Stimulated activated CD8-positive, alpha-beta memory T cell treated with anti-CD3 and anti-CD28 coated beads, Interleukin-12 subunit alpha, Interleukin-12 subunit beta, amount 100 ng/mL, for 24 hours (primary cell): ENCODE measurements around the gene IKZF2.

Source experiments
- DNase-seq: peaks from one replicate; pipeline ENCODE4 v3.0.0-alpha.2; 2020; ENCODE audit errors: extremely low read depth

Gene IKZF2

GRCh38 chr2:213151437-213152064 is at the start of gene IKZF2:
IKZF2 (minus strand) TSS chr2:213151612; CDS start chr2:213148629, 2,983 bp downstream.
- peak; percentile 49 for DNase-seq

GRCh38 chr2:213199871-213200270 is 48.5 kb upstream of the IKZF2 start:
- no peak for DNase-seq

GRCh38 chr2:213189001-213189899 is 37.8 kb upstream of the IKZF2 start:
- DNase-seq, result no peak

GRCh38 chr2:213188533-213188867 is 37.1 kb upstream of the IKZF2 start:
- DNase-seq, result no peak

- DNase-seq, result no peak
These were observed 36.6 kb upstream of the IKZF2 start for GRCh38 chr2:213187833-213188532.

GRCh38 chr2:213187386-213187785 is 36.0 kb upstream of the IKZF2 start:
- DNase-seq, result no peak

- no peak for DNase-seq
These were observed 33.9 kb upstream of the IKZF2 start for GRCh38 chr2:213185147-213185822.

GRCh38 chr2:213181712-213182111 is 30.3 kb upstream of the IKZF2 start:
- DNase-seq, result no peak

GRCh38 chr2:213177679-213178078 is 26.3 kb upstream of the IKZF2 start:
- DNase-seq, result no peak

- no peak for DNase-seq
These were observed 24.3 kb upstream of the IKZF2 start for GRCh38 chr2:213175673-213176247.

GRCh38 chr2:213172641-213173040 is 21.2 kb upstream of the IKZF2 start:
- no peak for DNase-seq

- DNase-seq, result no peak
These were observed 19.7 kb upstream of the IKZF2 start for GRCh38 chr2:213171147-213171546.

GRCh38 chr2:213167271-213167930 is 16.0 kb upstream of the IKZF2 start:
- no peak for DNase-seq

GRCh38 chr2:213166109-213166508 is 14.7 kb upstream of the IKZF2 start:
- DNase-seq, result no peak

- no peak for DNase-seq
These were observed 12.9 kb upstream of the IKZF2 start for GRCh38 chr2:213164263-213164662.

- DNase-seq, result no peak
These were observed 11.2 kb upstream of the IKZF2 start for GRCh38 chr2:213162516-213163118.

GRCh38 chr2:213161759-213162515 is 10.5 kb upstream of the IKZF2 start:
- no peak for DNase-seq

GRCh38 chr2:213159768-213160167 is 8.4 kb upstream of the IKZF2 start:
- no peak for DNase-seq

GRCh38 chr2:213157242-213157641 is 5.8 kb upstream of the IKZF2 start:
- DNase-seq, result no peak

GRCh38 chr2:213156717-213157116 is 5.3 kb upstream of the IKZF2 start:
- DNase-seq, result no peak
